A204.1 (cell line): ENCODE measurements around the gene LRRC25.

Experiments
- FAIRE-seq: peaks from 2 replicates; lab custom pipeline; 2012; peaks lifted over from hg19 to GRCh38; lab: Jason Lieb, UNC

The LRRC25 gene

GRCh38 chr19:18435842-18436670, 38.6 kb upstream of the LRRC25 start:
- no peak for FAIRE-seq

GRCh38 chr19:18435178-18435841, 37.9 kb upstream of the LRRC25 start:
- no peak for FAIRE-seq

- FAIRE-seq, result no peak
Measured at GRCh38 chr19:18434411-18435175, 37.2 kb upstream of the LRRC25 start.

- no peak for FAIRE-seq
Measured at GRCh38 chr19:18433735-18434398, 36.4 kb upstream of the LRRC25 start.

- FAIRE-seq, result no peak
Measured at GRCh38 chr19:18433015-18433691, 35.7 kb upstream of the LRRC25 start.

GRCh38 chr19:18432275-18433014, 35.0 kb upstream of the LRRC25 start:
- FAIRE-seq, result no peak

GRCh38 chr19:18431351-18432197, 34.2 kb upstream of the LRRC25 start:
- no peak for FAIRE-seq

GRCh38 chr19:18430417-18431144, 33.2 kb upstream of the LRRC25 start:
- FAIRE-seq, result no peak

GRCh38 chr19:18429717-18430416, 32.4 kb upstream of the LRRC25 start:
- FAIRE-seq, result no peak

GRCh38 chr19:18428787-18429674, 31.6 kb upstream of the LRRC25 start:
- FAIRE-seq, result no peak

- FAIRE-seq, result no peak
Measured at GRCh38 chr19:18428173-18428786, 30.9 kb upstream of the LRRC25 start.

- FAIRE-seq, result no peak
Measured at GRCh38 chr19:18427743-18428113, 30.3 kb upstream of the LRRC25 start.

- FAIRE-seq, result no peak
Measured at GRCh38 chr19:18427080-18427742, 29.8 kb upstream of the LRRC25 start.

GRCh38 chr19:18426416-18426767, 29.0 kb upstream of the LRRC25 start:
- no peak for FAIRE-seq

- no peak for FAIRE-seq
Measured at GRCh38 chr19:18425515-18426415, 28.3 kb upstream of the LRRC25 start.
